ENCODE measurements around the gene PTPN4. TPM values are rescaled to one million over a fixed set of nuclear protein-coding genes. Genes with fewer than 3 reads are reported as not detected.

PTPN4 gene
- total RNA-seq, 1 experiment from 2014 or later, result 60.7 TPM

GRCh38 chr2:119766944-119767343, 7.2 kb downstream of the PTPN4 start:
- intact Hi-C loops (cut with micrococcal nuclease; ENCODE audit: unreplicated experiment), result no loop called here
- Histone ChIP-seq H3K27me3 (ENCODE audit: insufficient read depth, low read depth) (no peaks in the 10 kb centered on the region), H3K4me1 (replicated peaks; ENCODE audit: insufficient read depth) (peaks cover 44% of the 10 kb centered on the region), H3K79me2 (ENCODE audit: low read depth) (peaks cover 99% of the 10 kb centered on the region), H3K4me2 (no peak overlapping the region), H3F3A (ENCODE audit: insufficient read depth, low read depth) (0 out of 2 replicates have a peak, but pooled peaks cover under 1% of the 10 kb centered on the region), H2AFZ (no peak overlapping the region), H3K36me3 (ENCODE audit: low read depth) (peaks cover 17% of the 10 kb centered on the region; the same call in 1 of the 2 replicates), H4K20me1 (ENCODE audit: insufficient read depth) (0 out of 2 replicates have a peak, but pooled peaks cover 32% of the 10 kb centered on the region), H3K9me3 (ENCODE audit: insufficient read depth, low read depth) (no peaks in the 10 kb centered on the region; the same call in 1 of the 2 replicates), H3K9me2 (ENCODE audit: insufficient read depth) (no peaks in the 10 kb centered on the region), H3K27ac (no peak overlapping the region), H3K4me3 (no peak overlapping the region)
- ChIA-PET POLR2A (ENCODE audit: unreplicated experiment) (no interaction called here), CTCF (no interaction called here)
- TF ChIP-seq EZH2 (IDR thresholded peaks at IDR 0.05; ENCODE audit: low read depth), result no peak
- no peak for TF ChIP-seq CTCF (conservative IDR thresholded peaks at IDR 0.05)
- DNase-seq, result peak in 1 of 2 experiments; percentile 25
- BruUV-seq (replicated peaks), result no TSS peak

- no peak for TF ChIP-seq CTCF (conservative IDR thresholded peaks at IDR 0.05)
- TF ChIP-seq EZH2 (IDR thresholded peaks at IDR 0.05; ENCODE audit: low read depth), result no peak
- Histone ChIP-seq H3K27ac (no peak overlapping the region), H3K36me3 (ENCODE audit: low read depth) (peaks cover 17% of the 10 kb centered on the region; the same call in 1 of the 2 replicates), H2AFZ (no peak overlapping the region), H3K9me2 (ENCODE audit: insufficient read depth) (no peaks in the 10 kb centered on the region), H4K20me1 (ENCODE audit: insufficient read depth) (0 out of 2 replicates have a peak, but pooled peaks cover 19% of the 10 kb centered on the region), H3K9me3 (ENCODE audit: insufficient read depth, low read depth) (peaks cover 4% of the 10 kb centered on the region; the same call in 1 of the 2 replicates), H3K4me1 (replicated peaks; ENCODE audit: insufficient read depth) (peaks cover 29% of the 10 kb centered on the region), H3K79me2 (ENCODE audit: low read depth) (peaks cover 99% of the 10 kb centered on the region), H3K27me3 (ENCODE audit: insufficient read depth, low read depth) (no peaks in the 10 kb centered on the region), H3F3A (ENCODE audit: insufficient read depth, low read depth) (0 out of 2 replicates have a peak, but pooled peaks cover 5% of the 10 kb centered on the region), H3K4me3 (no peak overlapping the region), H3K4me2 (no peak overlapping the region)
- ChIA-PET POLR2A (ENCODE audit: unreplicated experiment) (no interaction called here), CTCF (no interaction called here)
- intact Hi-C loops (cut with micrococcal nuclease; ENCODE audit: unreplicated experiment), result no loop called here
- no TSS peak for BruUV-seq (replicated peaks)
- DNase-seq, result peak in 1 of 2 experiments; percentile 31
Measured at GRCh38 chr2:119768742-119769141, 9.0 kb downstream of the PTPN4 start.

GRCh38 chr2:119769645-119770044, 9.9 kb downstream of the PTPN4 start:
- Histone ChIP-seq H3K4me3 (no peak overlapping the region), H3F3A (ENCODE audit: insufficient read depth, low read depth) (0 out of 2 replicates have a peak, but pooled peaks cover 5% of the 10 kb centered on the region), H3K79me2 (ENCODE audit: low read depth) (peaks cover 99% of the 10 kb centered on the region), H3K9me3 (ENCODE audit: insufficient read depth, low read depth) (peaks cover 4% of the 10 kb centered on the region; the same call in 1 of the 2 replicates), H3K9me2 (ENCODE audit: insufficient read depth) (no peaks in the 10 kb centered on the region), H3K27me3 (ENCODE audit: insufficient read depth, low read depth) (no peaks in the 10 kb centered on the region), H3K27ac (no peak overlapping the region), H3K4me1 (replicated peaks; ENCODE audit: insufficient read depth) (peaks cover 20% of the 10 kb centered on the region), H2AFZ (no peak overlapping the region), H3K36me3 (ENCODE audit: low read depth) (peaks cover 14% of the 10 kb centered on the region; the same call in 1 of the 2 replicates), H4K20me1 (ENCODE audit: insufficient read depth) (0 out of 2 replicates have a peak, but pooled peaks cover 19% of the 10 kb centered on the region), H3K4me2 (no peak overlapping the region)
- POLR2A ChIA-PET (ENCODE audit: unreplicated experiment), result no interaction called here
- BruUV-seq (replicated peaks), result no TSS peak
- peak in 1 of 2 experiments; percentile 32 for DNase-seq
- TF ChIP-seq CTCF (conservative IDR thresholded peaks at IDR 0.05) (no peak), EZH2 (IDR thresholded peaks at IDR 0.05; ENCODE audit: low read depth) (no peak)
- CTCF ChIA-PET, result no interaction called here
- intact Hi-C loops (cut with micrococcal nuclease; ENCODE audit: unreplicated experiment), result no loop called here

Measured in PC-9 (cell line).